ENCODE data around the gene OCA2. TPM values are rescaled to one million over a fixed set of nuclear protein-coding genes. Genes with fewer than 3 reads are reported as not detected.

Gene OCA2
- polyA plus RNA-seq, 3 donors from 2014 or later = 0.50 TPM; not detected in 2

DNA sequence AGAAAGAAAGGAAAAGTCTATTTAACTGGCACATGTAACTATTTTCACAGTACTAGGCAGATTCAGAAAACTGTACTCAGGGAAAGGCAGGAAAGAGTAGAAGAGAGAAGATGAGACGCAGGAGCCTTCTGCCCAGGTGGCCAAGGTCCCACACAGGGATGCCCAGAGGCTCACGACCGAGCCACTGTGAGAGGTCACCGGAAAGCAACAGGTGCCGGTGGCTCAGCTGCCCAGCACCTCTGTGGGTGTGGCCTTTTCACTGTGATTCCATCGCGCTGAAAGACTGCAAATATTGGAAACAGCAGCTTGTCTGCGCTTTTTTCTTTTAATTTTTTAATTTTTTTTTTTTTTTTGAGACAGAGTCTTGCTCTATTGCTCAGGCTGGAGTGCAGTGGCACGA lies 226.8 kb downstream of the OCA2 start:
- no peak overlapping the region for H3K4me3 Mint-ChIP-seq

GRCh38 chr15:27871902-27872260 lies 227.2 kb downstream of the OCA2 start:
- Mint-ChIP-seq H3K4me3 (no peak overlapping the region), H3K27me3 (ENCODE audit: low read depth in 3 of 3) (peaks cover 2 to 4% (median 2%) of the 10 kb centered on the region in 3 donors), H3K36me3 (no peaks in the 10 kb centered on the region), H3K9me3 (peaks cover 0 to 11% (median 1%) of the 10 kb centered on the region in 6 donors), H3K27ac (no peak overlapping the region), H3K4me1 (no peaks in the 10 kb centered on the region)
- no peak for DNase-seq

More for the DNA sequence above, 226.8 kb downstream of the OCA2 start:
- DNase-seq = no peak
- Mint-ChIP-seq H3K27ac (no peak overlapping the region), H3K9me3 (peaks cover 0 to 11% (median 1%) of the 10 kb centered on the region in 6 donors), H3K36me3 (no peaks in the 10 kb centered on the region), H3K4me1 (no peaks in the 10 kb centered on the region), H3K27me3 (ENCODE audit: low read depth in 3 of 3) (peaks cover 2 to 4% (median 2%) of the 10 kb centered on the region in 3 donors)

- H3K4me3 Mint-ChIP-seq = no peak overlapping the region
- H3K4me1 Mint-ChIP-seq = no peaks in the 10 kb centered on the region
- no peak overlapping the region for H3K27ac Mint-ChIP-seq
- no peak for DNase-seq
- H3K36me3 Mint-ChIP-seq = no peaks in the 10 kb centered on the region
- peaks cover 0 to 11% (median 1%) of the 10 kb centered on the region in 6 donors for H3K9me3 Mint-ChIP-seq
- peaks cover 2 to 4% (median 2%) of the 10 kb centered on the region in 3 donors for H3K27me3 Mint-ChIP-seq (ENCODE audit: low read depth in 3 of 3)
Observed at GRCh38 chr15:27871078-27871901, 227.8 kb downstream of the OCA2 start.

GRCh38 chr15:27870320-27870719 lies 228.8 kb downstream of the OCA2 start:
- H3K9me3 Mint-ChIP-seq = peaks cover 0 to 13% (median 4%) of the 10 kb centered on the region in 6 donors
- DNase-seq = no peak
- no peak overlapping the region for H3K27ac Mint-ChIP-seq
- no peaks in the 10 kb centered on the region for H3K36me3 Mint-ChIP-seq
- H3K27me3 Mint-ChIP-seq (ENCODE audit: low read depth in 3 of 3) = peaks cover 1 to 4% (median 2%) of the 10 kb centered on the region in 3 donors
- H3K4me3 Mint-ChIP-seq = no peak overlapping the region
- no peaks in the 10 kb centered on the region for H3K4me1 Mint-ChIP-seq

DNA sequence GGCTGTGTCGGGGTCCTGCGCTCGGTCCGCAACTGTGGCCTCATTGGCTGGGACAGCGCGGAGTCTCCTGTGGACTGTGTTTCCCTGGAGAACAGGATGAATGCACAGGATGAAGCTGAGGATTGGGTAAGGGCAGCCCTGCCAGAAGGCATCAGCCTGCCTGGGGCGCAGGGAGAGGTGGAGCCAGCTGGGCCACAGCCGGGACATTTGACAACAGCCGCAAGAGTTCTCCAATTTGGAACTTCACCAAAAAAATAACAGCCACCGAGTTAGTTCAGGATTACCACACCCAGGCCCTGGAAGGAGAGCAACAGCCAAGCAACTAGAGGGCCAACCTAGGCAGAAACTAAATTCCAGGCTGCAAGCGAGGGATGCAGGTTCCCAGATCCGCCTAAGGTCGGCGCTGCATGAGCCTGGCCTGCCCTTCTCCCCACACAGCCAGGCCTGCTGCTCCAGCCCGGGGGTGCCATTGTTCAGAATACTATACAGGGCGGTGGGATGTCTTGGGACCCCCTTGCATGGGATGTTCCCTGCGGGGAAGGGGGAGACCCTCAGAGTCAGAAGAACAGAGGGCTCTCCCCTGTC lies 229.3 kb downstream of the OCA2 start:
- no peaks in the 10 kb centered on the region for H3K4me1 Mint-ChIP-seq
- peaks cover 0 to 3% (median under 1%) of the 10 kb centered on the region in 3 donors for H3K27me3 Mint-ChIP-seq (ENCODE audit: low read depth in 3 of 3)
- H3K9me3 Mint-ChIP-seq = peaks cover under 1 to 13% (median 4%) of the 10 kb centered on the region in 6 donors
- H3K4me3 Mint-ChIP-seq = no peak overlapping the region
- DNase-seq = no peak
- H3K27ac Mint-ChIP-seq = no peak overlapping the region
- no peaks in the 10 kb centered on the region for H3K36me3 Mint-ChIP-seq

DNA sequence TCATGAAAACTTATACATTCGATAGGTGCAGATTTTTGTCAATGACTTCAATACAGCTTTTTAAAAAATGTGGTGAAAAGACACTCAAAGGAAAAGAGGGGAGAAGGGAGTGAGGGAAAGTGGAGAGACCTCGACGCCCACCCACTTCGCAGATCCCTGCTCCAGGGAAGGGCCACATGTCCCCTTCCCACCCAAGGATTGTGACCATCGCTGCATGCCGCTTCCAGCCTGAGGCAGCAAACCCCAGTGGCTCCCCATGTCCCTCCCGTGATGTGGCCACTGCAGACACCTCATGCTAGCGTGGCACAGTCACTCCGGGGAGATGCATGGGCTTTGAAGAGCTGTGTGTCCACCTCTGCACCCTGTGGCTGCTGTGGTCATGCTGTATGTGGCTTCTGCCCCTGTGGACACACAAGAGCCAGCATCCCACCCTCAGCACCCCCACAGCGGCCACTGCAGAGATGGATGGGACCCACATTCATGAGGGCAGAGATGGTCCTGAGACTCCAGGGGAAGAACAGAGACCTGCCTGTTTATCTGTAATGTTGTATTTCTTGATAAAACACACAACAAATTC lies 230.2 kb downstream of the OCA2 start:
- DNase-seq = no peak
- no peaks in the 10 kb centered on the region for H3K4me1 Mint-ChIP-seq
- H3K36me3 Mint-ChIP-seq = no peaks in the 10 kb centered on the region
- peaks cover 0 to 3% (median 0%) of the 10 kb centered on the region in 3 donors for H3K27me3 Mint-ChIP-seq (ENCODE audit: low read depth in 3 of 3)
- H3K4me3 Mint-ChIP-seq = no peak overlapping the region
- no peak overlapping the region for H3K27ac Mint-ChIP-seq
- peaks cover 3 to 13% (median 5%) of the 10 kb centered on the region in 6 donors for H3K9me3 Mint-ChIP-seq

- H3K27ac Mint-ChIP-seq = no peak overlapping the region
- no peaks in the 10 kb centered on the region for H3K36me3 Mint-ChIP-seq
- no peak overlapping the region for H3K4me3 Mint-ChIP-seq
- H3K4me1 Mint-ChIP-seq = no peaks in the 10 kb centered on the region
- H3K27me3 Mint-ChIP-seq (ENCODE audit: low read depth in 3 of 3) = no peaks in the 10 kb centered on the region
- no peak for DNase-seq
- H3K9me3 Mint-ChIP-seq = peaks cover 3 to 13% (median 8%) of the 10 kb centered on the region in 6 donors
Observed at GRCh38 chr15:27867861-27868260, 231.3 kb downstream of the OCA2 start.

DNA sequence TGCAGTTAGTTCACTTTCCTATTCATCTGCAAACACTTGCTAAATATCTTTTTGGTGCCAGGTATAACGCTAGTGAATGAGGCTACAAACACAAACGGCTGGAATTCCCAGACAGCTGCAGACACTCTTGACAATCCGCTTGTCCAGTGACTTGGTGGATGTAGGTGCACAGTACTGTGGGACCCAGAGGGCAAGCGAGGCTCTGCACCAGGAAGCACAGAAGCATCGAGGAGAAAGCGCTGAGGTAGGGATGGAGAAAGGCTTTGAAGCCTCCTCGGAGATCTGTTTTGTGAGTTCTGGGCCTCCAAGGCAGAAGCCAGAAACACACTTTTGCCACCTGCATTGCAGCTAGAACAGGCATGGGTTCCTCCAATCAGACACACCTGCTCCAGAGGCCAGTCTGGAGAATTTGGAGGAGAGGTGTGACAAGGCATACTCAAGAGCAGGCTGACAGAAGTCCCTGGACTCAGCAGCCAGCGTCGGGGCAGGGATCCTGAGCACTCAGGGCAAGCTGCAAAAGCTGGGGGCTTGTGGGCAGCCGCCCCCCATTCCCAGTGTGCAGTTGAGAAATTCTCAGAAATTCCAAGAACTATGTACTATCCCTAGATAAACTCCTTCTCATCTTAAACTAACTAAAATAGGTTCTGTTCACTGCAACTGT lies 232.5 kb downstream of the OCA2 start:
- Mint-ChIP-seq H3K36me3 (no peaks in the 10 kb centered on the region), H3K4me3 (no peak overlapping the region), H3K27ac (no peak overlapping the region), H3K27me3 (ENCODE audit: low read depth in 3 of 3) (no peaks in the 10 kb centered on the region), H3K4me1 (no peaks in the 10 kb centered on the region), H3K9me3 (peaks cover 3 to 12% (median 7%) of the 10 kb centered on the region in 6 donors)
- DNase-seq = no peak

- H3K4me3 Mint-ChIP-seq = no peak overlapping the region
- DNase-seq = no peak
Observed at GRCh38 chr15:27865926-27866325, 233.2 kb downstream of the OCA2 start.

DNA sequence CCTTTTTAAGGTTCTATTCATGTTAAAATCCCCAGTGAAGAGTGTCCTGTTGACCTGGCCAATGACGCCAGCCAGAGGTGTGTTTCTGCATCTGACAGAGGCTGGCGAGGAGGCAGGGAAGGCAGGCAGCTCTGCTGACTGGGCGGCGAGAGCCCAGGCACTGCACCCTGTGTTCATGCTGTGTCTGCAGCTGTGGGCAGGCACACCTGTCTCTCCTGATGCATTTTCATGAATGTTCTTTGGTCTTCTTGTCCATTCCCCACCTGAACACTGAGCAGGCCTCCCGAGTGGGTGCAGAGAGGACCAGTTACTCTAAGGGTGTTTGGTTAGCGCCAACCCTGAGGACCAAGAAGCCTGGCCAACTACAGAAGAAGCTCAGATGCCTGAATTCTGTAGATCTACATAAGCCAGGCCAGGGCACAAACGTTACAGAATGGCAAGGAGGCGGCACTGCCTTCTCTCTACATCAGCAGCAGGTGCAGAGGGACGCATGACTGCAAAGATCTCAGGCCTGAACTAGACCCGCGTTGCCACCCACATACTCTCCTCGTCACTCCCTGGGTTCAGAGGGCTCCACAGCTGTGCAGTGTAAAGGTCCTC lies 233.7 kb downstream of the OCA2 start:
- Mint-ChIP-seq H3K27me3 (ENCODE audit: low read depth in 3 of 3) (peaks cover 0 to 2% (median 0%) of the 10 kb centered on the region in 3 donors), H3K27ac (no peak overlapping the region), H3K4me3 (no peak overlapping the region), H3K9me3 (peaks cover 3 to 24% (median 13%) of the 10 kb centered on the region in 6 donors), H3K4me1 (no peaks in the 10 kb centered on the region), H3K36me3 (peaks cover 0 to 4% (median 0%) of the 10 kb centered on the region in 3 donors)
- no peak for DNase-seq

More at GRCh38 chr15:27865926-27866325, 233.2 kb downstream of the OCA2 start:
- Mint-ChIP-seq H3K9me3 (peaks cover 3 to 19% (median 10%) of the 10 kb centered on the region in 6 donors), H3K36me3 (no peaks in the 10 kb centered on the region), H3K27ac (no peak overlapping the region), H3K4me1 (no peaks in the 10 kb centered on the region), H3K27me3 (ENCODE audit: low read depth in 3 of 3) (no peaks in the 10 kb centered on the region)

GRCh38 chr15:27864719-27865118 lies 234.4 kb downstream of the OCA2 start:
- no peaks in the 10 kb centered on the region for H3K4me1 Mint-ChIP-seq
- H3K27me3 Mint-ChIP-seq (ENCODE audit: low read depth in 3 of 3) = peaks cover 0 to 2% (median 0%) of the 10 kb centered on the region in 3 donors
- no peak for DNase-seq
- H3K27ac Mint-ChIP-seq = no peak overlapping the region
- H3K9me3 Mint-ChIP-seq = peaks cover 3 to 31% (median 13%) of the 10 kb centered on the region in 6 donors
- no peak overlapping the region for H3K4me3 Mint-ChIP-seq
- peaks cover 0 to 4% (median 0%) of the 10 kb centered on the region in 3 donors for H3K36me3 Mint-ChIP-seq

GRCh38 chr15:27864086-27864485 lies 235.0 kb downstream of the OCA2 start:
- Mint-ChIP-seq H3K36me3 (peaks cover 0 to 4% (median 0%) of the 10 kb centered on the region in 3 donors), H3K27me3 (ENCODE audit: low read depth in 3 of 3) (peaks cover 0 to 2% (median 0%) of the 10 kb centered on the region in 3 donors), H3K27ac (no peak overlapping the region), H3K9me3 (peaks cover 3 to 34% (median 13%) of the 10 kb centered on the region in 6 donors), H3K4me1 (no peaks in the 10 kb centered on the region), H3K4me3 (no peak overlapping the region)
- DNase-seq = no peak

DNA sequence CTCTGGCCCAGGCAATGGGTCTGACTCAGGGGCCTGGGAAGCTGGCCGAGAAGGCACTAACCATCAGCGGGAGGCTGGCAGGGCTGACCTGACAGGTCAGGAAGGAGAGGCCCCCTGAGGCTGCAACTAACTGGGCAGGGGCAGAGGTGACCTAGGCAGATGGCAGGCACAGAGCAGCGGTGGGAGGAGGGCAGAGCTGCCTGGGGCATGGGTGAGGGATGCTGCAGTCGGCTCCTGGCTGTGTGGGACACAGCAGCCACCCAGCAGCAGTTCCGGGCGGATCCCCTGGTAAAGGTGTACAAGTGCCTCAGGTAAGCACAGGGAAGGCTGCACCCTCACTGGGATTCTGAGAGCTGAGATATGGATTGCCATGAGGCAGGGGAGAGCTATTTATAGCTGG lies 236.1 kb downstream of the OCA2 start:
- Mint-ChIP-seq H3K9me3 (peaks cover 3 to 36% (median 12%) of the 10 kb centered on the region in 6 donors), H3K4me3 (no peak overlapping the region), H3K27ac (no peak overlapping the region), H3K4me1 (no peaks in the 10 kb centered on the region), H3K27me3 (ENCODE audit: low read depth in 3 of 3) (peaks cover 0 to 2% (median 0%) of the 10 kb centered on the region in 3 donors), H3K36me3 (peaks cover 0 to 4% (median 0%) of the 10 kb centered on the region in 3 donors)
- DNase-seq = no peak
